H1 (cell line): Measurements from ENCODE around the gene ENPP4. TPM values are rescaled to one million over a fixed set of nuclear protein-coding genes. Genes with fewer than 3 reads are reported as not detected.

Experiments
- polyA plus RNA-seq, 7 experiments: library from polyadenylated mRNA; depleted of rRNA in 3 of 7; stranded (reverse) in 5 of 7; unstranded in 2 of 7; fragments of >200 nt in 5 of 7; fragments of 200-250 nt in 2 of 7; gene quantifications; 1 replicate in 5 of 7; 2 replicates in 1 of 7; 4 replicates in 1 of 7; pipeline versions ENCODE4 v1.2.1 to v1.2.3, GENCODE V29; 2011 to 2013; ENCODE audit warnings: missing spikeins in 2 of 7, mixed read lengths in 2 of 7
- total RNA-seq: library from RNA; stranded (reverse); fragmentation: NEBNext Ultra II Directional; extraction: Animal tissue kit (Norgen Biotek cat#: 25700); gene quantifications from 2 replicates; pipeline ENCODE4 v1.2.1, GENCODE V29; 2021

Gene ENPP4
- total and polyA plus RNA-seq, 2 of the 8 experiments (the other 6 are each of a cell fraction or from before 2014, with no cell fraction given): 2.0 to 4.4 TPM

Other genes starting within 250 kb of the ENPP4 start
- gene CLIC5, start 114.1 kb upstream of the ENPP4 start, total RNA-seq: 0.15 TPM in 1 of 2 replicates, not detected in the other
- gene CLIC5, start 114.1 kb upstream of the ENPP4 start, polyA plus RNA-seq (2011; rRNA removed): 0.12 and 0.24 TPM in 2 replicates
- gene ENPP5, start 41.0 kb downstream of the ENPP4 start, total RNA-seq: 7.6 and 7.8 TPM in 2 replicates
- gene ENPP5, start 41.0 kb downstream of the ENPP4 start, polyA plus RNA-seq (2011; rRNA removed): 3.2 and 5.1 TPM in 2 replicates